ENCODE results near the gene DOLPP1.

DOLPP1 gene

DNA sequence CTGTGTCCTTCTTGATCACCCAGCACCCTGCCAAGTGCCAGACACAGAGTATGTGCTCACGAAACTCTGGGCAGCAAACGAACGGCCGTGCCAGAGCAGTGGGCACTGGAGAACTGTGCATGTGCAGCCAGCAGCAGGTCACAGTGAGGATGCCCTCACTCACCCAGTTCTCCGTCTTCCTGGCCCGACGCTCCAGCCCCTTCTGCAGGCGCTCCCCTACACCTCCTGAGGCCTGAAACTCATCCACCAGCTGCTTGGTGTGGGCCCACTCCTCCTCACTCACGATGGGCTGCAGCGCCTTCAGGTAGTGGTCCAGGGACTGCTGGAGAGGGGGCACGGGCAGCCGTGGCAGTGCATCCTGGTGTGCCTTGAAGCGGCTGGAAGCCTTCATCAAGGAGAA is 26.7 kb downstream of the DOLPP1 start:
- Histone ChIP-seq H3K4me1 (ENCODE audit: insufficient read depth, poor library complexity, severe bottlenecking) (peaks cover 7% of the 10 kb centered on the region), H3K9me3 (ENCODE audit: severe bottlenecking) (no peaks in the 10 kb centered on the region), H3K27ac (ENCODE audit: poor library complexity, severe bottlenecking) (no peak overlapping the region), H3K27me3 (ENCODE audit: insufficient read depth, poor library complexity, severe bottlenecking) (no peaks in the 10 kb centered on the region), H3K4me3 (ENCODE audit: severe bottlenecking) (no peak overlapping the region), H3K36me3 (ENCODE audit: low read depth) (no peaks in the 10 kb centered on the region)
- DNase-seq (ENCODE audit: low spot score) (no peak), ATAC-seq (ENCODE audit: low read depth) (no peak)
- TF ChIP-seq, protein P1, sequence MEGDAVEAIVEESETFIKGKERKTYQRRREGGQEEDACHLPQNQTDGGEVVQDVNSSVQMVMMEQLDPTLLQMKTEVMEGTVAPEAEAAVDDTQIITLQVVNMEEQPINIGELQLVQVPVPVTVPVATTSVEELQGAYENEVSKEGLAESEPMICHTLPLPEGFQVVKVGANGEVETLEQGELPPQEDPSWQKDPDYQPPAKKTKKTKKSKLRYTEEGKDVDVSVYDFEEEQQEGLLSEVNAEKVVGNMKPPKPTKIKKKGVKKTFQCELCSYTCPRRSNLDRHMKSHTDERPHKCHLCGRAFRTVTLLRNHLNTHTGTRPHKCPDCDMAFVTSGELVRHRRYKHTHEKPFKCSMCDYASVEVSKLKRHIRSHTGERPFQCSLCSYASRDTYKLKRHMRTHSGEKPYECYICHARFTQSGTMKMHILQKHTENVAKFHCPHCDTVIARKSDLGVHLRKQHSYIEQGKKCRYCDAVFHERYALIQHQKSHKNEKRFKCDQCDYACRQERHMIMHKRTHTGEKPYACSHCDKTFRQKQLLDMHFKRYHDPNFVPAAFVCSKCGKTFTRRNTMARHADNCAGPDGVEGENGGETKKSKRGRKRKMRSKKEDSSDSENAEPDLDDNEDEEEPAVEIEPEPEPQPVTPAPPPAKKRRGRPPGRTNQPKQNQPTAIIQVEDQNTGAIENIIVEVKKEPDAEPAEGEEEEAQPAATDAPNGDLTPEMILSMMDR (IDR thresholded peaks at IDR 0.05; ENCODE audit: poor library complexity, severe bottlenecking), result no peak

DNA sequence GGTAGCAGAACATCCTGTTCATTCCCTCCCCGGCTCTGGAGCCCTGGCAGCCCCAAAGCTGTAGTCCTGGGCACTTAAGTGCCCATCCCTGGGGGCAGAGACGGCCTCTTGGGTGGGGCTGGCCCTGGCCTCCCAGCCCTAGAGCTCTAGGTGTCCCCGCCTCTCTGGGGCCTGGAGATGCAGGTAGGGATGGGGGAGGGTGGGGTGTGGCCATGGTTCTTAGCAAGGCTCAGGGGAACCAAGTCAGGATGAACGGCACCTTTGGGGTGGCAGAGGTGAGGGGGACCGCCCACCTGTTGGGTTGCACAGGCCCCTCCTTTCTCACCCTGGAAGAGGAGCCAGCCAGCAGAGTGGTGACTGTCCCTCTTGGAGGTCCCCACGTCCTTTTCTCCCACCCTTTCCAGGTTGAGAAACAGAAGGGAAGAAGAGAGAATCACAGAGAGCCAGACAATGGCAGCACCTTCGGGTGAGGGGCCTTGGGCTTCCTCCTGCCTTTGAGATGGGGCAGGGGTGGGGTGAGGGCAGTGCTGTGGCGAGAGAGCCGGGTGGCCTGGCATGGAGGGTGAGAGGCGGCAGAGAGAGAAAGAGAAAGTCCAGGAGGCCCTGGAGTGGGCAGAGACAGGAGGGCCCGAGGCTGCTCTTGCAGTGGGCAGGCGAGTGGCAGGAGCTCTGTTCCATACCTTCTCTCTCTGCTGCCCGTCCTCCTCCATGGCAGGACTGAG is 27.3 kb downstream of the DOLPP1 start:
- DNase-seq (ENCODE audit: low spot score) (no peak), ATAC-seq (ENCODE audit: low read depth) (no peak)
- TF ChIP-seq, protein P1 (IDR thresholded peaks at IDR 0.05; ENCODE audit: poor library complexity, severe bottlenecking), result no peak
- Histone ChIP-seq H3K4me3 (ENCODE audit: severe bottlenecking) (no peak overlapping the region), H3K9me3 (ENCODE audit: severe bottlenecking) (no peaks in the 10 kb centered on the region), H3K27me3 (ENCODE audit: insufficient read depth, poor library complexity, severe bottlenecking) (no peaks in the 10 kb centered on the region), H3K4me1 (ENCODE audit: insufficient read depth, poor library complexity, severe bottlenecking) (peaks cover 4% of the 10 kb centered on the region), H3K27ac (ENCODE audit: poor library complexity, severe bottlenecking) (no peak overlapping the region), H3K36me3 (ENCODE audit: low read depth) (no peaks in the 10 kb centered on the region)

DNA sequence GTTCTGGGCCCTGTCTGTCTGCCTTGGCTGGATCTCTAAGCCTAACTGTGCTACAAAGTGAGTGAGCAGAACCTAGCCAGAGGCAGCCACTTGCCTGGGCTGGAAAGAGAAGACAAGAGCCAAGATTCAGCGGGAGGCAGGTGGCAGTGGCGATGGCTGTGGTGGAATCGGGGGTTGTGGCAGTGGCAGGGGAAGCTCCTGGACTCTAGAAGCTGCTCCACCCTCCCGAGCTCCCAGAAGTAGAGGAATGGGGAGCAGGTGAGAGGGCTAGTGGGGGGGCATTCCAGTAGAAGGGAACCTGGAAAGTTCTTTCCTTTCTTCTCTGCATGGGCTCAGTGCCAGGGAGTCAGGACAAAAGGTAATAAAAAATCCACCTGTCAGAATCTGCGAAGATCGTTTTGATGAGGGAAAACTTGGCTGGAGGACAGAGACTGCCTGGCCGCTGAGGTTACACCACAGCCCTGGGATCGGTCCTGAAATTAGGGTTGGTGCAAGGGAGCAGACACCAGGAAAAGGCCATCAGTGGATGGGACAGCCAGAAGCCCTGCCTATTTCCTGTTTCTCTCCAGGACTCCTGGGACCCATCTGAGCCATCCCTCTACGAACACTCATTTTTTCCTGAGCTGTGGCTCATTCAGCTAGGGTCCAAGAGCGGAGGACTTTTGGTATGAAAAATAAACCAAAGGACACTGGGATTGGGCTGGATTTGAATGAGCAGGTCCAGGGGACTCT is 28.1 kb downstream of the DOLPP1 start:
- Histone ChIP-seq H3K36me3 (ENCODE audit: low read depth) (no peaks in the 10 kb centered on the region), H3K27ac (ENCODE audit: poor library complexity, severe bottlenecking) (no peak overlapping the region), H3K4me1 (ENCODE audit: insufficient read depth, poor library complexity, severe bottlenecking) (peaks cover 4% of the 10 kb centered on the region), H3K4me3 (ENCODE audit: severe bottlenecking) (no peak overlapping the region), H3K27me3 (ENCODE audit: insufficient read depth, poor library complexity, severe bottlenecking) (no peaks in the 10 kb centered on the region), H3K9me3 (ENCODE audit: severe bottlenecking) (no peaks in the 10 kb centered on the region)
- ATAC-seq (ENCODE audit: low read depth) (no peak), DNase-seq (ENCODE audit: low spot score) (peak; percentile 15)
- TF ChIP-seq, protein P1 (IDR thresholded peaks at IDR 0.05; ENCODE audit: poor library complexity, severe bottlenecking), result no peak

DNA sequence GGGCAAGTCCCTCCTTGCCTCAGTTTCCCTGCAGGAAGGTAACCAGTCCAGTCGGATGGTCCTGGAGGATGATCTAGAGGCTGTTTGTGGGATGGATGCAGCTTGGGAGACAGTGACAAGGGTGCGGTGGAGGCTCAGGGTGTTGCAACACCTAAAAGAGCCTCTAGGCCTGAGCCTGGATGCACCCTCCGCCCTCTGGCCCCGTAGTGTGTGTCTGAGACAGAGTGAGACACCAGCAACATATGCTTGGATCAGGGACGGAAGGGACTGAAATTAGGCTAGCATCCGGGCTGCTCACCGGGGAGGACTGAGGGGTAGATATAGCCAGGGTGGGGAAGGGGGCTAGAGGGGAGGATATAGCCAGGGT is 28.6 kb downstream of the DOLPP1 start:
- no peaks in the 10 kb centered on the region for H3K27me3 ChIP-seq (ENCODE audit: insufficient read depth, poor library complexity, severe bottlenecking)
- no peak for DNase-seq (ENCODE audit: low spot score)
- H3K4me3 ChIP-seq (ENCODE audit: severe bottlenecking), result no peak overlapping the region
- TF ChIP-seq, protein P1 (IDR thresholded peaks at IDR 0.05; ENCODE audit: poor library complexity, severe bottlenecking), result no peak
- ATAC-seq (ENCODE audit: low read depth), result no peak
- no peaks in the 10 kb centered on the region for H3K9me3 ChIP-seq (ENCODE audit: severe bottlenecking)
- H3K27ac ChIP-seq (ENCODE audit: poor library complexity, severe bottlenecking), result no peak overlapping the region
- peaks cover 4% of the 10 kb centered on the region for H3K4me1 ChIP-seq (ENCODE audit: insufficient read depth, poor library complexity, severe bottlenecking)
- no peaks in the 10 kb centered on the region for H3K36me3 ChIP-seq (ENCODE audit: low read depth)
